A673 (cell line): ENCODE results near the gene SYNGR1. TPM values are rescaled to one million over a fixed set of nuclear protein-coding genes. Genes with fewer than 3 reads are reported as not detected.

Experiments
- BruUV-seq: library from RNA; stranded (reverse); fragments of 400-500 nt; replicated peaks from 2 replicates; lab custom pipeline; 2021; lab: Mats Ljungman, UMichigan
- CTCF ChIA-PET: fragments of 300-600 bp; sonication (Branson Sonifier 250); formaldehyde crosslinking; loops from one replicate; lab custom pipeline; 2022; ENCODE audit warnings: antibody characterized with exemption; lab: Charles Lee
- POLR2A ChIA-PET: fragments of 300-600 bp; sonication (Branson Sonifier 250); formaldehyde crosslinking; loops from one replicate; lab custom pipeline; 2022; ENCODE audit warnings: antibody characterized with exemption; ENCODE audit not compliant: low non-redundant PET; lab: Charles Lee
- DNase-seq: peaks from one replicate; pipeline ENCODE4 v3.0.0-alpha.2; 2015; ENCODE audit warnings: low spot score
- H3K27ac ChIP-seq: fragments of 200-600 bp; sonication (generic); 2 replicates; pipeline ENCODE4 v1.5.1; 2016; ENCODE audit warnings: mixed run types, low read depth, mild to moderate bottlenecking, mixed read lengths, antibody characterized with exemption, low read length; ENCODE audit not compliant: poor library complexity, severe bottlenecking
- H3K27me3 ChIP-seq: fragments of 200-600 bp; sonication (generic); replicated peaks from 2 replicates; pipeline ENCODE4 v1.6.1; 2017; ENCODE audit warnings: mixed run types, low read depth, mild to moderate bottlenecking, mixed read lengths, antibody characterized with exemption, low read length; ENCODE audit not compliant: insufficient read depth, poor library complexity
- H3K36me3 ChIP-seq: fragments of 200-600 bp; sonication (generic); 2 replicates; pipeline ENCODE4 v1.6.1; 2016; ENCODE audit warnings: mixed run types, mild to moderate bottlenecking, mixed read lengths, antibody characterized with exemption, low read length; ENCODE audit not compliant: insufficient read depth, poor library complexity, severe bottlenecking
- H3K4me1 ChIP-seq: fragments of 200-600 bp; sonication (generic); 2 replicates; pipeline ENCODE4 v1.6.1; 2017; ENCODE audit warnings: mixed run types, mild to moderate bottlenecking, mixed read lengths, antibody characterized with exemption, low read length; ENCODE audit not compliant: insufficient read depth, poor library complexity, severe bottlenecking
- H3K4me3 ChIP-seq: fragments of 200-600 bp; sonication (generic); 2 replicates; pipeline ENCODE4 v1.5.1; 2016; ENCODE audit warnings: low read depth, mixed run types, mild to moderate bottlenecking, mixed read lengths, low read length; ENCODE audit not compliant: poor library complexity, severe bottlenecking
- H3K9me3 ChIP-seq: fragments of 200-600 bp; sonication (generic); 2 replicates; pipeline ENCODE4 v1.6.1; 2016; ENCODE audit warnings: mixed run types, low read depth, mild to moderate bottlenecking, mixed read lengths, antibody characterized with exemption, low read length; ENCODE audit not compliant: poor library complexity, severe bottlenecking
- EZH2 ChIP-seq: fragments of 200-600 bp; sonication (generic); IDR thresholded peaks from 2 replicates; pipeline ENCODE4 v1.6.1; 2017; ENCODE audit warnings: borderline replicate concordance, low read depth, mild to moderate bottlenecking, mixed read lengths, antibody characterized with exemption, low read length; ENCODE audit not compliant: poor library complexity, severe bottlenecking
- intact Hi-C: fragments of 100-400 bp; cut with micrococcal nuclease; formaldehyde crosslinking; loops from one replicate; pipeline ENCODE4 v1.10.0; 2022; ENCODE audit not compliant: unreplicated experiment
- total RNA-seq: library from RNA; stranded (reverse); gene quantifications from 2 replicates; pipeline ENCODE4 v1.2.3, GENCODE V29; 2021
- TF ChIP-seq, protein P1 (sequence below): fragments of 300-800, 200-600 bp; sonication (generic); conservative IDR thresholded peaks from 2 replicates; pipeline ENCODE4 v1.5.1; 2017; ENCODE audit warnings: low read depth, mild to moderate bottlenecking, antibody characterized with exemption, low read length, moderate library complexity, mixed read lengths

Gene SYNGR1
- total RNA-seq, 1 experiment from 2014 or later, result 31.7 TPM

DNA sequence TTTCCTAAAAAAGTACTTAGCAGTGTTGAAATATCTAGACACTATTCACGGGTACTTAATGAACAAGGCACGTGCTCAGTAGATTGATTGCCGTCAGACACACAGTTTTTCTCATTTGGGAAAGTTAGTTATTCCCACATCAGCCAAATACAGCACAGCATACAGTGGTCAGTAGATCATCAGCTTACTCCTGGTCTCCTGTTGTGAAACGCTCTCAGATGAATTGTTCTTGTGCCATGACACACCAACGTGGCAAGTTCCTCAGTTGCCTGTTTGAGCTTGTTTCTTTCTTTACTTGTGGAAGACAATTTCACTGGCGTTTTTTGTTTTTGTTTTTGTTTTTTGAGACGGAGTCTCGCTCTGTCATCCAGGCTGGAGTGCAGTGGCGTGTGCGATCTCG, 58.4 kb downstream of the SYNGR1 start:
- intact Hi-C loops, result no loop called here
- DNase-seq, result no peak
- no TSS peak for BruUV-seq
- CTCF ChIA-PET, result no interaction called here
- Histone ChIP-seq H3K4me3 (no peak overlapping the region), H3K9me3 (no peaks in the 10 kb centered on the region), H3K27me3 (no peaks in the 10 kb centered on the region), H3K27ac (no peak overlapping the region), H3K36me3 (no peaks in the 10 kb centered on the region), H3K4me1 (no peaks in the 10 kb centered on the region)
- no peak for TF ChIP-seq EZH2
- TF ChIP-seq, protein P1, sequence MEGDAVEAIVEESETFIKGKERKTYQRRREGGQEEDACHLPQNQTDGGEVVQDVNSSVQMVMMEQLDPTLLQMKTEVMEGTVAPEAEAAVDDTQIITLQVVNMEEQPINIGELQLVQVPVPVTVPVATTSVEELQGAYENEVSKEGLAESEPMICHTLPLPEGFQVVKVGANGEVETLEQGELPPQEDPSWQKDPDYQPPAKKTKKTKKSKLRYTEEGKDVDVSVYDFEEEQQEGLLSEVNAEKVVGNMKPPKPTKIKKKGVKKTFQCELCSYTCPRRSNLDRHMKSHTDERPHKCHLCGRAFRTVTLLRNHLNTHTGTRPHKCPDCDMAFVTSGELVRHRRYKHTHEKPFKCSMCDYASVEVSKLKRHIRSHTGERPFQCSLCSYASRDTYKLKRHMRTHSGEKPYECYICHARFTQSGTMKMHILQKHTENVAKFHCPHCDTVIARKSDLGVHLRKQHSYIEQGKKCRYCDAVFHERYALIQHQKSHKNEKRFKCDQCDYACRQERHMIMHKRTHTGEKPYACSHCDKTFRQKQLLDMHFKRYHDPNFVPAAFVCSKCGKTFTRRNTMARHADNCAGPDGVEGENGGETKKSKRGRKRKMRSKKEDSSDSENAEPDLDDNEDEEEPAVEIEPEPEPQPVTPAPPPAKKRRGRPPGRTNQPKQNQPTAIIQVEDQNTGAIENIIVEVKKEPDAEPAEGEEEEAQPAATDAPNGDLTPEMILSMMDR, result no peak
- POLR2A ChIA-PET, result no interaction called here

DNA sequence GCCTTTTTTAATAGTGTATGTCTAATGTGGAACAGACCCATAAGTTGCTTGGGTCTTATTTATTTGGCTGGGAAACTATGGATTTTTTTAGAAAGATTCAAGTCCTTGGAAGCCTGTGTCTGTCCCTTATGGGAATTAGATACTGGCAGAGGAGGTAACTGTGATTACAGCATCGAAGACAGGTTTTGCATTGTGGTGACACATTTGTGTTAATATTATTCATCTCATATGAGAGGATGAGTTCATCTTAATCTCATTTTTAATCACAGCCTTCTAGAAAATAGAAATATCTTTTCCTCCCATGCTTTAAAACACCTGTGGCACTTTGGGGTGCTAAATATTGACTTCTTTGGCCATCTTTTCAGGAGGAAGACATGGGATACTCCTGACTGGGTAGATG, 59.0 kb downstream of the SYNGR1 start:
- no peak for DNase-seq
- POLR2A ChIA-PET, result no interaction called here
- no peaks in the 10 kb centered on the region for H3K27me3 ChIP-seq
- H3K4me1 ChIP-seq, result no peaks in the 10 kb centered on the region
- TF ChIP-seq, protein P1, result no peak
- TF ChIP-seq EZH2, result no peak
- intact Hi-C loops, result no loop called here
- no peaks in the 10 kb centered on the region for H3K9me3 ChIP-seq
- no peak overlapping the region for H3K27ac ChIP-seq
- BruUV-seq, result no TSS peak
- H3K36me3 ChIP-seq, result no peaks in the 10 kb centered on the region
- H3K4me3 ChIP-seq, result no peak overlapping the region
- CTCF ChIA-PET, result no interaction called here

DNA sequence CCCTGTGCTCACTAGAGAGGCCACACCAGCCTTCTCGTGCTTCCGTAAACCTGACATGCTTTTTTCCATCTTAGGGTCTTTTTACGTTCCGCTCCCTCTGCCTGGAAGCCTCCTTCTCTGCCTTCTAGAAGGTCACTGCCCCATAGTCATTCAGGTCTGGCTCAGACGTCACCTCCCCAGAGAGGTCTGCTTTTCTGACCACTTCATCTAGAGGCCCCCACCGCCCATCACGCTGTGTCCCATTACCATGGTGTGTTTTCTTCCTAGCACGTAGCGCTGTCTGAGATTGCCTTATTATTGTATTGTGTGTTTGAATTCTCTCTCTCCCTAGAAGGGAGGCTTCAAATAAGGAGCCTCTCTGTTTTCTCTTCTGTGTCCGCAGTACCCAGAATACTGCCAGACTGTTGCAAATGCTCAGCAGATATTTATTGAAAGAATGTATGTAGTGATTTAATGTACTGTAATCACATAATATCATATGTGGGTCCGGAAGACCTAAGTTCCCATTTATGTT, 59.8 kb downstream of the SYNGR1 start:
- Histone ChIP-seq H3K27me3 (no peaks in the 10 kb centered on the region), H3K4me1 (no peaks in the 10 kb centered on the region), H3K27ac (no peak overlapping the region), H3K4me3 (no peak overlapping the region), H3K36me3 (no peaks in the 10 kb centered on the region), H3K9me3 (no peaks in the 10 kb centered on the region)
- no peak for DNase-seq
- CTCF ChIA-PET, result no interaction called here
- POLR2A ChIA-PET, result no interaction called here
- TF ChIP-seq EZH2, result no peak
- TF ChIP-seq, protein P1, result no peak
- intact Hi-C loops, result no loop called here
- no TSS peak for BruUV-seq
